B cell (primary cell): ENCODE results near the gene MRNIP. TPM values are rescaled to one million over a fixed set of nuclear protein-coding genes. Genes with fewer than 3 reads are reported as not detected.

Experiments used
- ATAC-seq: fragments of 200-7000 bp; cut with Tn5 transposase; one replicate; pipeline ENCODE4 v1.10.0; 2021; ENCODE audit warnings: low read depth, mild to moderate bottlenecking, moderate number of reproducible peaks, moderate library complexity
- CTCF ChIA-PET: fragments of 350-600 bp; sonication (Branson Sonifier 250); formaldehyde crosslinking; loops from one replicate; lab custom pipeline; 2021; ENCODE audit warnings: antibody characterized with exemption, inconsistent platforms; lab: Charles Lee
- POLR2A ChIA-PET: fragments of 350-600 bp; sonication (Branson Sonifier 250); formaldehyde crosslinking; loops from one replicate; lab custom pipeline; 2021; ENCODE audit warnings: antibody characterized with exemption; lab: Charles Lee
- DNase-seq: peaks from one replicate; pipeline ENCODE4 v3.0.0; 2013
- H2AFZ ChIP-seq: 2 replicates; pipeline ENCODE4 v1.6.1; 2012; ENCODE audit warnings: mild to moderate bottlenecking, low read depth, low read length; ENCODE audit not compliant: insufficient read depth, poor library complexity, severe bottlenecking
- H3K27ac ChIP-seq, 2 donors: 1 replicate in 1 of 2; 2 replicates in 1 of 2; pipeline ENCODE4 v1.5.1; 2012 to 2013; ENCODE audit warnings: low read length in 2 of 2, mild to moderate bottlenecking in 2 of 2, moderate library complexity in 1 of 2
- H3K27me3 ChIP-seq, 4 experiments: fragments of 200-600 bp in 1 of 4; sonication (generic) in 1 of 4; replicated peaks in 1 of 4; 1 replicate in 2 of 4; 2 replicates in 2 of 4; pipeline versions ENCODE4 v1.6.1 to v1.7.0; 2013 to 2016; ENCODE audit warnings: low read length in 3 of 4, mild to moderate bottlenecking in 2 of 4, mixed read lengths in 1 of 4, moderate library complexity in 1 of 4; ENCODE audit not compliant: insufficient read depth in 4 of 4, control insufficient read depth in 3 of 4; ENCODE audit errors: control extremely low read depth in 1 of 4
- H3K36me3 ChIP-seq, 2 experiments: replicated peaks in 1 of 2; 1 replicate in 1 of 2; 2 replicates in 1 of 2; pipeline versions ENCODE4 v1.6.1 to v1.7.1; 2013; ENCODE audit warnings: low read length in 1 of 2; ENCODE audit not compliant: insufficient read depth in 2 of 2, control insufficient read depth in 1 of 2; ENCODE audit errors: control extremely low read depth in 1 of 2, extremely low read depth in 1 of 2
- H3K4me1 ChIP-seq, 2 donors: fragments of 200-600 bp in 1 of 2; sonication (generic) in 1 of 2; 1 replicate in 1 of 2; 2 replicates in 1 of 2; pipeline versions ENCODE4 v1.5.1 to v1.6.1; 2013 to 2017; ENCODE audit warnings: low read length in 2 of 2; ENCODE audit not compliant: control insufficient read depth in 2 of 2, insufficient read depth in 2 of 2
- H3K4me2 ChIP-seq: replicated peaks from 2 replicates; pipeline ENCODE3; 2012; ENCODE audit warnings: mild to moderate bottlenecking, low read depth, low read length; ENCODE audit not compliant: poor library complexity, severe bottlenecking
- H3K4me3 ChIP-seq, 5 experiments: fragments of 200-600 bp in 1 of 5; sonication (generic) in 1 of 5; 1 replicate in 3 of 5; 2 replicates in 2 of 5; pipeline versions ENCODE4 v1.5.1 to v1.7.0; 2011 to 2016; ENCODE audit warnings: low read length in 4 of 5, mild to moderate bottlenecking in 4 of 5, low read depth in 2 of 5, control low read depth in 1 of 5, moderate library complexity in 1 of 5; ENCODE audit not compliant: insufficient read depth in 1 of 5; ENCODE audit errors: control extremely low read depth in 1 of 5, extremely low read depth in 1 of 5
- H3K79me2 ChIP-seq: fragments of 200-600 bp; sonication (generic); one replicate; pipeline ENCODE4 v1.6.0; 2016; ENCODE audit warnings: low read length; ENCODE audit not compliant: control insufficient read depth, insufficient read depth
- H3K9ac ChIP-seq: fragments of 200-600 bp; sonication (generic); 2 replicates; pipeline ENCODE4 v1.6.1; 2017; ENCODE audit warnings: mild to moderate bottlenecking, low read length, moderate library complexity
- H3K9me3 ChIP-seq, 3 donors: one replicate each; pipeline versions ENCODE4 v1.6.1 to v1.7.1; 2013; ENCODE audit warnings: low read length in 2 of 3; ENCODE audit not compliant: control insufficient read depth in 2 of 3, insufficient read depth in 1 of 3; ENCODE audit errors: control extremely low read depth in 1 of 3
- H4K20me1 ChIP-seq: 2 replicates; pipeline ENCODE4 v1.6.0; 2012; ENCODE audit warnings: mild to moderate bottlenecking, low read length; ENCODE audit not compliant: insufficient read depth, control insufficient read depth, poor library complexity, severe bottlenecking
- H3K27ac Mint-ChIP-seq: one replicate; pipeline ENCODE4 v1.8.0; 2021; ENCODE audit warnings: mixed read lengths
- H3K27me3 Mint-ChIP-seq: one replicate; pipeline ENCODE4 v1.8.0; 2021; ENCODE audit warnings: mixed read lengths
- H3K4me1 Mint-ChIP-seq: one replicate; pipeline ENCODE4 v1.8.0; 2021; ENCODE audit warnings: mixed read lengths
- H3K4me3 Mint-ChIP-seq: one replicate; pipeline ENCODE4 v1.8.0; 2021; ENCODE audit warnings: mixed read lengths
- H3K9me3 Mint-ChIP-seq: one replicate; pipeline ENCODE4 v1.8.0; 2022; ENCODE audit warnings: mixed read lengths; ENCODE audit not compliant: insufficient read depth
- CTCF ChIP-seq: fragments of 200-600 bp; IDR thresholded peaks from one replicate; pipeline ENCODE4 v1.8.0; 2022; ENCODE audit warnings: antibody characterized with exemption, mild to moderate bottlenecking
- EZH2 ChIP-seq: IDR thresholded peaks from 2 replicates; pipeline ENCODE4 v1.6.1; 2012; ENCODE audit warnings: borderline replicate concordance, low read depth, mild to moderate bottlenecking, moderate library complexity, low read length; ENCODE audit not compliant: insufficient read depth, poor library complexity, severe bottlenecking
- WGBS: methylation state at CpG from one replicate; pipeline ENCODE4 v1.1.5; 2013; ENCODE audit warnings: missing lambda C conversion rate; ENCODE audit not compliant: insufficient coverage; 5-methylcytosine and 5-hydroxymethylcytosine counted together
- intact Hi-C: fragments of 100-400 bp; cut with micrococcal nuclease; formaldehyde crosslinking; loops from one replicate; pipeline ENCODE4 v1.10.0; 2022
- polyA plus RNA-seq: library from polyadenylated mRNA; depleted of rRNA; stranded (reverse); fragments of >200 nt; gene quantifications from 2 replicates; pipeline ENCODE4 v1.2.3, GENCODE V29; 2012
- total RNA-seq, 2 donors: library from RNA; stranded (reverse); fragments of 120-200 nt in 1 of 2; gene quantifications; 1 replicate in 1 of 2; 2 replicates in 1 of 2; pipeline versions ENCODE4 v1.2.3 to v1.2.4, GENCODE V29; 2013 to 2022

The MRNIP gene
- total and polyA plus RNA-seq, 2 donors (not counting 1 experiment from before 2014, with no cell fraction given), result 152 to 178 TPM

- Mint-ChIP-seq H3K27me3 (no peaks in the 10 kb centered on the region), H3K4me1 (peaks cover 58% of the 10 kb centered on the region), H3K27ac (peak overlapping the region; percentile 96), H3K9me3 (no peaks in the 10 kb centered on the region), H3K4me3 (peak overlapping the region; percentile 84)
- H3K27ac ChIP-seq, result peak overlapping the region; percentile 91 to 98
- WGBS, result 60% methylated on average over 12 of the region's 12 CpGs
- ChIA-PET POLR2A (interaction anchor here (0.5 to 3.4 kb wide), 12 partner anchors 9 to 211 kb away, joined by 3 to 44 read pairs (median 6); partner anchors contain the start of genes HNRNPH1, MAML1, MGAT4B and MRNIP), CTCF (interaction anchor here (0.9 to 2.5 kb wide), 8 partner anchors 12 to 155 kb away, joined by 3 to 24 read pairs (median 3); partner anchors contain the start of gene MGAT4B)
- H3K27me3 ChIP-seq, result peaks cover 0 to 6% (median 0%) of the 10 kb centered on the region in 4 experiments
- ATAC-seq (no peak), DNase-seq (peak; percentile 63)
- peak overlapping the region; percentile 98 for H3K4me2 ChIP-seq
- H3K36me3 ChIP-seq, result peaks cover 2 to 22% of the 10 kb centered on the region in 2 experiments
- peaks cover 57% of the 10 kb centered on the region for H3K79me2 ChIP-seq
- H3K9ac ChIP-seq, result peak overlapping the region; percentile 98
- H3K4me1 ChIP-seq, result peaks cover 40 to 52% of the 10 kb centered on the region in 2 donors
- peaks cover 44% of the 10 kb centered on the region for H4K20me1 ChIP-seq
- H3K9me3 ChIP-seq, result peaks cover 0 to 3% (median 0%) of the 10 kb centered on the region in 3 donors
- H2AFZ ChIP-seq, result peak overlapping the region; percentile 66
- H3K4me3 ChIP-seq, result peak overlapping the region in 4 of 5 experiments; percentile 76 to 94 (median 86)
- TF ChIP-seq EZH2 (no peak), CTCF (no peak)
- intact Hi-C loops, result no loop called here
Measured at GRCh38 chr5:179820127-179820482, 38.5 kb downstream of the MRNIP start.
